Gastrocnemius medialis (tissue), 4 donors: ENCODE measurements around the gene TSHR.

Source experiments
- CTCF ChIP-seq, 5 experiments: fragments of 450-650 bp in 3 of 5; fragments of 200-600 bp in 2 of 5; sonication (generic) in 2 of 5; IDR thresholded peaks in 4 of 5; conservative IDR thresholded peaks in 1 of 5; 1 replicate in 4 of 5; 2 replicates in 1 of 5; pipeline ENCODE4 v1.5.1; 2016 to 2019; ENCODE audit warnings: antibody characterized with exemption in 5 of 5, mild to moderate bottlenecking in 3 of 5, moderate library complexity in 3 of 5
- POLR2A ChIP-seq, 2 donors: fragments of 450-650 bp; IDR thresholded peaks; one replicate each; pipeline ENCODE4 v1.6.1; 2017; ENCODE audit warnings: antibody characterized with exemption in 2 of 2, mild to moderate bottlenecking in 2 of 2, moderate library complexity in 2 of 2

DNA sequence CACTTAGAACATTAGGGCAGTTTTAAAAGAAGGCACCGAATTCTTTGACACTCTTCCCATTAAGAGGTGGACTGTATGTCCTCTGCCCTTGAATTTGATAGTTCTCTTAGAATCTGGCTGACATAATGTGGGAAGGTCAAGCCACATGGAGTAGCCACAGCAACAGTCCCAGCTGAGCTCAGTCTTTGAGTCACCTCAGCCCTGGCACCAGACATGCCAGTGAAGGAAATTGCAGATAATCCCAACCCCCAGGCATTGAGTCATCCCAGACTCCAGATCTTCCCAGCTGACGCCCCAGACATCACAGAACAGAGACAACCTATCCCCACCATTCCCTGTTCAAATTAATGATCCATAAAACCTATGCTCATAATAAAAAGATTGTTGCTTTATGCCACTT, 181.9 kb downstream of the TSHR start:
- TF ChIP-seq CTCF (IDR thresholded peaks at IDR 0.05 in 4 of 5, conservative IDR thresholded peaks at IDR 0.05 in 1 of 5): no peak
- no peak for TF ChIP-seq POLR2A (IDR thresholded peaks at IDR 0.05)
